H1 (cell line): ENCODE measurements around the gene HIC1. TPM values are rescaled to one million over a fixed set of nuclear protein-coding genes. Genes with fewer than 3 reads are reported as not detected.

ENCODE experiments used
- EZH2 ChIP-seq: fragments of 200-600 bp; sonication (generic); IDR thresholded peaks from 2 replicates; pipeline ENCODE4 v1.7.1; 2012; ENCODE audit warnings: low read depth, mild to moderate bottlenecking, moderate library complexity, low read length, inconsistent platforms; ENCODE audit not compliant: severe bottlenecking
- SRF ChIP-seq: IDR thresholded peaks from 2 replicates; pipeline ENCODE4 v1.6.1; 2011; ENCODE audit warnings: mild to moderate bottlenecking, low read depth, low read length, moderate library complexity
- polyA plus RNA-seq, 7 experiments: library from polyadenylated mRNA; depleted of rRNA in 3 of 7; stranded (reverse) in 5 of 7; unstranded in 2 of 7; fragments of >200 nt in 5 of 7; fragments of 200-250 nt in 2 of 7; gene quantifications; 1 replicate in 5 of 7; 2 replicates in 1 of 7; 4 replicates in 1 of 7; pipeline versions ENCODE4 v1.2.1 to v1.2.3, GENCODE V29; 2011 to 2013; ENCODE audit warnings: missing spikeins in 2 of 7, mixed read lengths in 2 of 7
- total RNA-seq: library from RNA; stranded (reverse); fragmentation: NEBNext Ultra II Directional; extraction: Animal tissue kit (Norgen Biotek cat#: 25700); gene quantifications from 2 replicates; pipeline ENCODE4 v1.2.1, GENCODE V29; 2021
- TF ChIP-seq, protein P1 (sequence below): IDR thresholded peaks from 2 replicates; pipeline ENCODE4 v1.6.1; 2011; ENCODE audit warnings: low read depth, mild to moderate bottlenecking, low read length; ENCODE audit not compliant: insufficient read depth

Gene HIC1
- total and polyA plus RNA-seq, 2 of the 8 experiments (the other 6 are each of a cell fraction or from before 2014, with no cell fraction given), result 0.06 to 0.09 TPM

- peak; percentile 95 for TF ChIP-seq EZH2
- TF ChIP-seq, protein P1, sequence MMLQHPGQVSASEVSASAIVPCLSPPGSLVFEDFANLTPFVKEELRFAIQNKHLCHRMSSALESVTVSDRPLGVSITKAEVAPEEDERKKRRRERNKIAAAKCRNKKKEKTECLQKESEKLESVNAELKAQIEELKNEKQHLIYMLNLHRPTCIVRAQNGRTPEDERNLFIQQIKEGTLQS, result no peak
- no peak for TF ChIP-seq SRF
- TF ChIP-seq, all 59 proteins: peak for 5
These were observed 1.6 kb downstream of the HIC1 start (continued) for GRCh38 chr17:2056206-2057174.
